ENCODE measurements around the gene SEPTIN6. TPM values are rescaled to one million over a fixed set of nuclear protein-coding genes. Genes with fewer than 3 reads are reported as not detected.

The SEPTIN6 gene
- total RNA-seq, 4 donors from 2014 or later, result 19.3 to 97.9 (median 40.6) TPM

DNA sequence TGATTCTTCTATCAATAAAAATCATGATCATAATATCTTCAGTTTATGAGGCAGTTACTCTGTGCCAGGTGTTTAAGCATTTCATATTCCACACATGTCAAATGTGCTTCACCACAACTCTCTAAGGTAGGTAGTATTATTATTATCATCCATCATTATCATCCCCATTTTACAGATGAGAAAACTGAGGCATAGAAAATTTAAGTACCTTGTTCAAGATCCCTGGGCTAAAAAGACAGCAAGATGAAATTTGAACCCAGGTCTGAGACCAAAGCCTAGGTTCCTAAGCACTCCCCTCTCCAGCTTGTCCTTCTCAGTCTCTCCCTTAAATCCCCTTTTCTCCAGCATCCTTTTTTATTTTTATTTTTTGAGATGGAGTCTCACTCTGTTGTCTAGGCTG, 33.4 kb downstream of the SEPTIN6 start:
- no peak for ATAC-seq

DNA sequence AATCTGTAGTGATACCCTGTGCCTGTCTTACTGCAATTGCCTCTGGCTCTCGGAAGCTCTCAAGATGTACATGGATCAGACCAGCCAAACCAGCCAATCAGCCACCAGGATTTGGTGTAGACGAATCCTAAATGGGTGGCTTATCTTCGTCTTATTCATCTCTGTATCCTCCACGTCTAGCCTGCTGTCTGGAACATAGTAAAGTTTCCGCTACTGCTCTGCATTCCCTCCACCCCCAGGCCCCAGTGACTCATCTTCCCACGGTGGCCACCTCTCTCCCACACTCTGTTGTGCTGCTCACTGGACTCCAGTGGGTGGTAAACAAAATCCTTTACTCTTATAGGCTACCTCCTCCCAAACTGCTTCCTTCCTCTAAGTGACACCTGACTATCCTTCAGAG, 37.8 kb downstream of the SEPTIN6 start:
- no peak overlapping the region for H3K4me3 ChIP-seq
- H3K27ac ChIP-seq, result peak overlapping the region in 2 of 4 donors; percentile 69 to 72
- WGBS, 2 donors (ENCODE audit: low coverage in 1 of 2), result 17 to 59% methylated on average over 3 to 4 of the region's 6 CpGs
- H3K27me3 ChIP-seq, result no peaks in the 10 kb centered on the region
- peaks cover 0 to 17% (median 0%) of the 10 kb centered on the region in 3 donors for H3K4me1 ChIP-seq
- H3K9me3 ChIP-seq, result no peaks in the 10 kb centered on the region
- H3K36me3 ChIP-seq, result peaks cover 0 to 24% of the 10 kb centered on the region in 2 donors
- no peak for ATAC-seq
- TF ChIP-seq POLR2AphosphoS5 (IDR thresholded peaks at IDR 0.05), result no peak
- TF ChIP-seq EP300 (IDR thresholded peaks at IDR 0.05), result no peak
- no peak for TF ChIP-seq CTCF (IDR thresholded peaks at IDR 0.05)
- TF ChIP-seq POLR2A (IDR thresholded peaks at IDR 0.05), result no peak

More for the DNA sequence above, 33.4 kb downstream of the SEPTIN6 start:
- Histone ChIP-seq H3K27ac (no peak overlapping the region), H3K4me3 (no peak overlapping the region), H3K9me3 (no peaks in the 10 kb centered on the region), H3K36me3 (peaks cover 0 to 20% of the 10 kb centered on the region in 2 donors), H3K27me3 (no peaks in the 10 kb centered on the region), H3K4me1 (peaks cover 0 to 9% (median 0%) of the 10 kb centered on the region in 3 donors)
- TF ChIP-seq EP300 (IDR thresholded peaks at IDR 0.05) (no peak), CTCF (IDR thresholded peaks at IDR 0.05) (no peak), POLR2AphosphoS5 (IDR thresholded peaks at IDR 0.05) (no peak), POLR2A (IDR thresholded peaks at IDR 0.05) (no peak)

- Histone ChIP-seq H3K4me3 (no peak overlapping the region), H3K36me3 (peaks cover 0 to 31% of the 10 kb centered on the region in 2 donors), H3K9me3 (no peaks in the 10 kb centered on the region), H3K27ac (peak overlapping the region in 3 of 4 donors; percentile 56 to 72 (median 69)), H3K4me1 (peaks cover 0 to 17% (median 0%) of the 10 kb centered on the region in 3 donors), H3K27me3 (no peaks in the 10 kb centered on the region)
- TF ChIP-seq CTCF (IDR thresholded peaks at IDR 0.05) (peak in 3 of 4 experiments; percentile 13 to 54 (median 30)), POLR2AphosphoS5 (IDR thresholded peaks at IDR 0.05) (no peak), EP300 (IDR thresholded peaks at IDR 0.05) (no peak), POLR2A (IDR thresholded peaks at IDR 0.05) (no peak)
- WGBS, 2 donors (ENCODE audit: low coverage in 1 of 2), result 0 to 61% methylated on average over 1 to 3 of the region's 8 CpGs
- peak; percentile 78 for ATAC-seq
Observed at GRCh38 chrX:119654112-119654531, 38.8 kb downstream of the SEPTIN6 start.

GRCh38 chrX:119648421-119648775, 44.6 kb downstream of the SEPTIN6 start:
- 76 to 88% methylated on average over 5 to 6 of the region's 6 CpGs for WGBS, 2 donors (ENCODE audit: low coverage in 1 of 2)
- Histone ChIP-seq H3K27me3 (no peaks in the 10 kb centered on the region), H3K4me3 (no peak overlapping the region), H3K4me1 (no peaks in the 10 kb centered on the region), H3K9me3 (no peaks in the 10 kb centered on the region), H3K27ac (no peak overlapping the region), H3K36me3 (peaks cover 0 to 39% of the 10 kb centered on the region in 2 donors)
- no peak for ATAC-seq
- no peak for TF ChIP-seq CTCF (IDR thresholded peaks at IDR 0.05)
- TF ChIP-seq POLR2AphosphoS5 (IDR thresholded peaks at IDR 0.05), result no peak
- TF ChIP-seq POLR2A (IDR thresholded peaks at IDR 0.05), result no peak
- TF ChIP-seq EP300 (IDR thresholded peaks at IDR 0.05), result no peak

DNA sequence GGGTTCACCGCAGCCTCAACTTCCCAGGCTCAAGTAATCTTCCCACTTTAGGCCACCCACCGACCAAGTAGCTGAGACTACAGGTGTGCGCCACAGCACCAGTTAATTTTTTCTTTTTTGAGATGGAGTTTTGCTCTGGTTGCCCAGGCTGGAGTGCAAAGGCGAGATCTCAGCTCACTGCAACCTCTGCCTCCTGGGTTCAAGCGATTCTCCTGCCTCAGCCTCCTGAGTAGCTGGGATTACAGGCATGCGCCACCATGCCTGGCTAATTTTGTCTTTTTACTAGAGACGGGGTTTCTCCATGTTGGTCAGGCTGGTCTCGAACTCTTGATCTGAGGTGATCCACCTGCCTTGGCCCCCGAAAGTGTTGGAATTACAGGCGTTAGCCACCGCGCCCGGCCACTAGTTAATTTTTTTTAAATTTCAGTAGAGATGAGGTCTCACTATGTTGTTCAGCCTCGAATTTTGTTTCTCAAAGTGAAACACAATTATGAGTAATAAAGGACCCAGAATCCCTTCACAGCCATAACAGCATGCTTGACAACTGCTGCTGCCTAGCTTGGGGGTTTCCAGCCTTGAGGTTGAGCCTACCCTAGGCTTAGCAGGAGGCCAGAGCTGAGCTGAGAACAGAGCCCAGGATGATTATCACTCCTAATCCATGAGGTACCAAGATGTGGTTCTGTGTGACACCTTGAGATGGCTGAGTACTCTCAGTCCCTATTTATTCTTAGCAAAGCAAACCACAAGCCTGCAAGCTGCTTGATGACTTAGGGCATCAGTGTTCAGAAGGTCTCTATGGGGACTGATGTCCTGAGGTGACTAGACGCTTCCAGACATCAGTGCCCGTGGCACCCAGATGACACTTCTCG, 45.2 kb downstream of the SEPTIN6 start:
- ATAC-seq, result no peak
- 85 to 87% methylated on average over 3 to 5 of the region's 17 CpGs for WGBS, 2 donors (ENCODE audit: low coverage in 1 of 2)
- H3K36me3 ChIP-seq, result peaks cover 0 to 36% of the 10 kb centered on the region in 2 donors
- no peaks in the 10 kb centered on the region for H3K4me1 ChIP-seq
- no peaks in the 10 kb centered on the region for H3K9me3 ChIP-seq
- H3K27ac ChIP-seq, result no peak overlapping the region
- H3K4me3 ChIP-seq, result no peak overlapping the region
- no peaks in the 10 kb centered on the region for H3K27me3 ChIP-seq
- no peak for TF ChIP-seq POLR2A (IDR thresholded peaks at IDR 0.05)
- no peak for TF ChIP-seq POLR2AphosphoS5 (IDR thresholded peaks at IDR 0.05)
- no peak for TF ChIP-seq EP300 (IDR thresholded peaks at IDR 0.05)
- TF ChIP-seq CTCF (IDR thresholded peaks at IDR 0.05), result no peak
